Astrocyte of the cerebellum (primary cell): ENCODE results near the gene LRRC8C.

Source experiments
- DNase-seq: peaks from one replicate; pipeline ENCODE4 v3.0.0-alpha.2; 2011; ENCODE audit warnings: low read depth
- H3K4me3 ChIP-seq: 2 replicates; pipeline ENCODE4 v1.5.1; 2011; ENCODE audit warnings: mild to moderate bottlenecking, low read depth, low read length, moderate library complexity
- in situ Hi-C: cut with HindIII; loops from 2 replicates; pipeline ENCODE4 v1.10.0; 2017; ENCODE audit warnings: low sequenced_read_pairs
- TF ChIP-seq, protein P1 (sequence below): IDR thresholded peaks from 2 replicates; pipeline ENCODE4 v1.5.1; 2012; ENCODE audit warnings: low read length, low read depth, moderate library complexity, mild to moderate bottlenecking; ENCODE audit errors: missing control alignments

Gene LRRC8C

DNA sequence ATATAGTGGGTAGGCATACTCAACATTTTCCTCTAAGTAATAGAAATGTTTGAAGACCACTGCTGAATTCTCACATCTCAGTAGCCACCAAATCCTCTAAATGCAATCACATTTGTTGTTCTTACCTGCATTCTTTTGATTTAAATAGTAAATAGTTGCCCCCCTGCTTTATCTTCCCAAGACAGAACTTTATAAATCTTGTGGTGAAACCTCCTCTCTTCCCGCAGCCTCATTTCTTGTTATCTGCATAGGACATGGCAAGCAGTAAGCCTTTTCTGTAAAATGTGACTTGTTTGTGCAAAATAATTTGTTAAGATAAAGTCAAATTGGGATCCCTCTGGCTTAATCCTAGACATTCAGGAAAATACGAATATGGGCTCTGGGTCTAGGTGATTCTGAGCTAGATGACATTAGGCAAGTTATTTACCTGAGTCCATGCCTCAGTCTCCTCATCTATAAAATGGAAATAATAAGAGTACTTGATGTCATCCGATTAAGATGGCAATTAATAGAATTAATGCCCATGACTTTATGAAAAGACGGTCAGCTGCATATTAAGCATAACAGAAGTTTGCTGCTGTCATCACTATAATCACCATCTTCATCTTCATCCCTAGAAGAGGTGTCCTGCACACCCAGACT, 77.7 kb downstream of the LRRC8C start:
- TF ChIP-seq, protein P1, sequence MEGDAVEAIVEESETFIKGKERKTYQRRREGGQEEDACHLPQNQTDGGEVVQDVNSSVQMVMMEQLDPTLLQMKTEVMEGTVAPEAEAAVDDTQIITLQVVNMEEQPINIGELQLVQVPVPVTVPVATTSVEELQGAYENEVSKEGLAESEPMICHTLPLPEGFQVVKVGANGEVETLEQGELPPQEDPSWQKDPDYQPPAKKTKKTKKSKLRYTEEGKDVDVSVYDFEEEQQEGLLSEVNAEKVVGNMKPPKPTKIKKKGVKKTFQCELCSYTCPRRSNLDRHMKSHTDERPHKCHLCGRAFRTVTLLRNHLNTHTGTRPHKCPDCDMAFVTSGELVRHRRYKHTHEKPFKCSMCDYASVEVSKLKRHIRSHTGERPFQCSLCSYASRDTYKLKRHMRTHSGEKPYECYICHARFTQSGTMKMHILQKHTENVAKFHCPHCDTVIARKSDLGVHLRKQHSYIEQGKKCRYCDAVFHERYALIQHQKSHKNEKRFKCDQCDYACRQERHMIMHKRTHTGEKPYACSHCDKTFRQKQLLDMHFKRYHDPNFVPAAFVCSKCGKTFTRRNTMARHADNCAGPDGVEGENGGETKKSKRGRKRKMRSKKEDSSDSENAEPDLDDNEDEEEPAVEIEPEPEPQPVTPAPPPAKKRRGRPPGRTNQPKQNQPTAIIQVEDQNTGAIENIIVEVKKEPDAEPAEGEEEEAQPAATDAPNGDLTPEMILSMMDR: no peak
- in situ Hi-C loops: no loop called here

DNA sequence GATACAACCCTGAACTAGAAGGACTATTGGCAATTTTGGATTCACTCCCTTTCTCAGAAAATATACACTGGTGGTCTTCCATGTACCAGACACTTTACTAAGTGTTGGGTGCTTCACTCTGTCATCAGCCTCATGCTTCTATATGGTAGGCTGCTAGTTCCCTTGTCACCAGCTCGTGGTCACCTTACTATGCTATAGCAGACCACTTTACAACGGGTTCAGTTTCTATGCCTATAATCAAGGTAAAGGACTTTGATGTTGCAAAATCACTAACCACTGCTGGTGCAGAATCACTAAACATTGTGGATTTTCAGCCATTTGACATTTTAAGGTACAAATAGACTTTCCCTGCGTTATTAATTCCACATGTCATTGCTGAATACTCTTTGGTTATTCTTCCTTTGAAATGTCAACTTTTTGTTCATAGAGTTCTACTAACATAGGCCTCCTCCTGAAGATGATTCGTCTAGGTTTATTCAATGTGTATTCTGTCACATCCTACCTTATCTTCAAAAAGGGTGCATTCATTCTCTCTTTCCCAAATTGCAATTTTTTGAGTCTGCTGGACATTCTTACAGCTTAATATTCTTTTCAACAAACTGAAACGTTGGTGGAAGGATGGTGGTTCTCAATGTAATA, 78.3 kb downstream of the LRRC8C start:
- no peak overlapping the region for H3K4me3 ChIP-seq
- in situ Hi-C loops: no loop called here
- TF ChIP-seq, protein P1: no peak
- no peak for DNase-seq

More for the DNA sequence above, 77.7 kb downstream of the LRRC8C start:
- no peak for DNase-seq
- H3K4me3 ChIP-seq: no peak overlapping the region

DNA sequence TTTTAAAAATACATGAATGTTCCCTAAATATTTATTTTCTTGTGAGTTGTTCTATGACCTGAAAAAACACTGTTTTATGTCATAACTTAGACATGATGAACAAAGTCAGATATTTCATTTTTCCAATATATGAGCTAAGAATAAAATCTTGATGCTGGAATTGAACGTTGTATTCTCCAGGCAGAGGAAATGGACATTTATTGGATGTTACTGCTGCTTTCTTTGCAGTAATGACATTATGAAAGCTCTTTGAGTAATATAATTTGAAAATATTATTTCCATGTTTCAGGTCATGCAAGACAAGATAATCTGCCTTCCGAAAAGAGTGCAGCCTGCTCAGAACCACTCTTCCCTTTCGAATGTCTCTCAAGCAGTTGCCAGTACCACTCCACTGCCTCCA, 79.5 kb downstream of the LRRC8C start:
- no peak overlapping the region for H3K4me3 ChIP-seq
- in situ Hi-C loops: no loop called here
- TF ChIP-seq, protein P1: no peak
- DNase-seq: no peak

DNA sequence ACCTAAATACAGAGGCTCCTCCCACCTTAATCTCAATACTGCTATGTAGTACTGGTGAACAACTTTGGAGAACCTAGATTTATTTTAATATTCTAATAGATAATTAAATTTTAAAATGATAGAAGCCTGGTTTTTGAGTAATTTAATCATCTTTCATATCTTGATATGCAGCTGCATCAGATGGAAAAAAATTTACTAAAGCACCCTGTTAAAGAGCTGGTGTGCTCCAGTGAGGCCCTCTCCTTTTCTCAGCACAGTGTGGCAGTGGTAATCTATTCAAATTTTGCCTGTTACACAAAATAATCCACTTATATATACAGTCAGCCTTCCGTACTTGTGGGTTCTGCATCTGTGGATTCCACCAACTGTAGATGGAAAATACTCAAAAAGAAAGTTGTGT, 82.8 kb downstream of the LRRC8C start:
- in situ Hi-C loops: no loop called here
- no peak for DNase-seq
- no peak overlapping the region for H3K4me3 ChIP-seq
- TF ChIP-seq, protein P1: no peak

DNA sequence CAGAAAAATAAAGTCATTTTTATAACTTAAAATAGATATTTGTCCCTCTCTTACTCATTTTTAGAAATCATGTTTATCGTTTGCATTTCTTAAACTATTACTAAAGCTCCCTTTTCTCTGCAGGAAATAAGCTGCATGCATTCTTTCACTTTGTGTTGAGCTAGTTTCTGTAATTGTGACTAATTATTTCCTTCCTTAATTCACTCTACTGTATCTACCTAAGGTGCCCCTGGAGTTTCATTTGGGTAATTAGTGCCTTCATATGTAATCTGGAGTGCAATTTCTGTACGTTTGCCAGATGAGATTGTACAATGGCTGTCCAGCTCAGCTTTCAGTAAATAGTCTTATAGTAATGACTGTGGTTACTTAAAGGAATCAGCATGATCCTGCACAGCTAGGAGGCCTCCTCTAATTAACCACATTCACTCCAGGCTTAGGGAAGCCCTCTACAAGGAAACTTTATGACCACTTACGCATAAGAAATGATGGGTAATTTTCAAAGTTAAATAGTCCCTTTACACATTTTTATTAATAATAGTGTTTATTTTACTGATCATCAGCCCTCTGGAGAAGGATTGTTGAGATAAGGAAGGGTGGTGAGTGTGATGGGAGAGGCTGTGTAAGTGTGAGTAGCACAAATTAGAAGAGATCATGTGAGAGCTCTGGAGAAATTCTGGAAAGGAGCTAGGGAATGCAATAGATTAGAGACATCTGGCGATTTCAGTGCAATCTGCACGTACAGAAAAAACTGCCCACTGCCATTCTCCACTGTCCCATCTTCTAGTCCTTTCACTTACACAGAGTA, 86.8 kb downstream of the LRRC8C start:
- no peak for DNase-seq
- no peak overlapping the region for H3K4me3 ChIP-seq
- in situ Hi-C loops: loop anchor here (5.0 kb wide), 1 partner anchor 57 kb away; no protein-coding TSS in a partner anchor

DNA sequence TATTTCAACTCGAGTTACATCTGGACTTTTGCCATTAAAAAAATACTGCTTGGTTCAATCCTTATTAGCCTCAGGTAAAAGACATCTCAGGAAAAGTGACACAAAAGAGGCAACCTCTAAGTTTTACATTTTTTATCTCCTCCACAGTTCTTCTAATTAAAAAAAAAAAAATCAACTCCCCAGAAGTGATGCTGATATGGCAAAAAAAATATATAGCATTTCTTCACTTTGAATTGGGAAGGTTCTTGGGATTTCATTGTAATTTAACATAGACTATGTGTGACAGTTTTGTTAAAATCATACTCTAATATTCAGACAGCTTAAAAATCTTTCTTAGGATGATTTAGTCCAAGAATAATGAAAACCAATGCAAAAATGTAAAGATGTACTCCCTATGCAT, 87.9 kb downstream of the LRRC8C start:
- TF ChIP-seq, protein P1: no peak
- no peak overlapping the region for H3K4me3 ChIP-seq
- in situ Hi-C loops: loop anchor here (5.0 kb wide), 1 partner anchor 59 kb away; no protein-coding TSS in a partner anchor
- DNase-seq: no peak

More for the DNA sequence above, 86.8 kb downstream of the LRRC8C start:
- TF ChIP-seq, protein P1: no peak
